Hepatocyte (in vitro differentiated cells): Measurements from ENCODE around the gene ABHD4. TPM values are rescaled to one million over a fixed set of nuclear protein-coding genes. Genes with fewer than 3 reads are reported as not detected.
"Not testable (repeated sequence)": the region's sequence is repeated elsewhere in the genome, so short reads cannot be mapped to it uniquely, and the experiment has no call there.

ENCODE experiments used
- DNase-seq: peaks from one replicate; pipeline ENCODE4 v3.0.0-alpha.2; 2016; ENCODE audit warnings: low spot score
- H2AFZ ChIP-seq: fragments of 200-600 bp; sonication (generic); 2 replicates; pipeline ENCODE4 v1.6.0; 2016; ENCODE audit warnings: antibody characterized with exemption, mild to moderate bottlenecking
- H3K27ac ChIP-seq: fragments of 200-600 bp; sonication (generic); 2 replicates; pipeline ENCODE4 v1.5.1; 2016; ENCODE audit warnings: mild to moderate bottlenecking
- H3K27me3 ChIP-seq: fragments of 200-600 bp; sonication (generic); 2 replicates; pipeline ENCODE4 v1.6.1; 2016
- H3K36me3 ChIP-seq: fragments of 200-600 bp; sonication (generic); replicated peaks from 2 replicates; pipeline ENCODE4 v1.5.1; 2016; ENCODE audit warnings: low read depth; ENCODE audit not compliant: insufficient read depth
- H3K4me1 ChIP-seq: fragments of 200-600 bp; sonication (generic); 2 replicates; pipeline ENCODE4 v1.5.1; 2016; ENCODE audit warnings: mild to moderate bottlenecking, moderate library complexity; ENCODE audit not compliant: insufficient read depth
- H3K4me2 ChIP-seq: fragments of 200-600 bp; sonication (generic); 2 replicates; pipeline ENCODE4 v1.6.0; 2016
- H3K4me3 ChIP-seq: fragments of 200-600 bp; sonication (generic); 2 replicates; pipeline ENCODE4 v1.5.1; 2016; ENCODE audit warnings: mild to moderate bottlenecking
- H3K79me2 ChIP-seq: fragments of 200-600 bp; sonication (generic); 2 replicates; pipeline ENCODE4 v1.6.0; 2017; ENCODE audit warnings: mild to moderate bottlenecking
- H3K9me2 ChIP-seq: fragments of 200-600 bp; sonication (generic); replicated peaks from 2 replicates; pipeline ENCODE4 v1.6.0; 2017; ENCODE audit warnings: mild to moderate bottlenecking; ENCODE audit not compliant: insufficient read depth
- H3K9me3 ChIP-seq: fragments of 200-600 bp; sonication (generic); 2 replicates; pipeline ENCODE4 v1.5.1; 2016; ENCODE audit warnings: low read depth, mild to moderate bottlenecking
- H4K20me1 ChIP-seq: fragments of 200-600 bp; sonication (generic); 2 replicates; pipeline ENCODE4 v1.6.0; 2016; ENCODE audit warnings: mild to moderate bottlenecking; ENCODE audit not compliant: insufficient read depth, poor library complexity, severe bottlenecking
- EZH2 ChIP-seq: fragments of 200-600 bp; sonication (generic); IDR thresholded peaks from 2 replicates; pipeline ENCODE4 v1.6.1; 2016; ENCODE audit warnings: antibody characterized with exemption, mild to moderate bottlenecking, borderline replicate concordance
- EZH2phosphoT487 ChIP-seq: fragments of 200-600 bp; sonication (generic); IDR thresholded peaks from one replicate; pipeline ENCODE4 v1.6.1; 2018; ENCODE audit warnings: antibody characterized with exemption, mild to moderate bottlenecking, low read depth, moderate library complexity; ENCODE audit not compliant: unreplicated experiment, severe bottlenecking
- WGBS: methylation state at CpG from one replicate; pipeline ENCODE4 v1.1.6; 2016; ENCODE audit warnings: low lambda C conversion rate; ENCODE audit errors: missing lambda C conversion rate; 5-methylcytosine and 5-hydroxymethylcytosine counted together
- polyA plus RNA-seq: library from polyadenylated mRNA; unstranded; fragments of >200 nt; fragmentation: Nextera tagmentation; extraction: Ambion mirVana; gene quantifications from 2 replicates; pipeline ENCODE4 v1.2.1, GENCODE V29; 2016
- total RNA-seq: library from RNA; depleted of rRNA; stranded (reverse); fragments of >200 nt; gene quantifications from 2 replicates; pipeline ENCODE4 v1.2.3, GENCODE V29; 2014
- TF ChIP-seq, protein P1 (sequence below): fragments of 200-600 bp; sonication (generic); IDR thresholded peaks from 2 replicates; pipeline ENCODE4 v1.5.1; 2016; ENCODE audit warnings: antibody characterized with exemption, mild to moderate bottlenecking; ENCODE audit not compliant: poor library complexity

The ABHD4 gene
- total and polyA plus RNA-seq, 2 experiments from 2014 or later, result 30.7 to 49.8 TPM

DNA sequence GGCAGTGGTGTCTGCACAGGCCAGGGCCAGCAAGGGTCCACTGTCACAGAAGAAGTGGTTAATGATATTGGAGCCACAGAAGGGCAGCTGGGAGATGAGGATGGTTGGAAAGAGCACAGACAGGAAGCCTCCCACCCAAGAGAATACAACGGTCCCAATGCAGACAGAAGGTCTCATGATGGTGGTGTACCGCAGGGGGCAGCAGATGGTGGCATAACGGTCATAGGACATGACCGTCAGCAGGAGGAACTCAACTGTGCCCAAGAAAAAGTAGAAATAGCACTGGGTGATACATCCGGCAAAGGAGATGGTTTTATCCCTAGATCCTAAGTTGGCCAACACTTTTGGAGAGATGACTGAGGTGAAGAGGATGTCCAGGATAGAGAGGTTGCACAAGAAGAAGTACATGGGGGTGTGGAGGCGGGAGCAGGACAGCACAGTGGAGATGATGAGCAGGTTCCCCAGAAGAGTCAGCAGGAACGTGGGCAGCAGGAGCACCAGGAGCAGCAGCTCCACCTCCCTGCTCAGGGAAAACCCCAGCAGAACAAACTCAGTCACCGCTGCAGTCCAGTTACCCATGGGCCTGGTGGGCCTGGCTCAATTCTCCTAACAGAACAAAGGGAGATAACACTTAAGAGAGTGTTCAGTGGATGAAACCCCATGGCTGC, 36.3 kb downstream of the ABHD4 start:
- Histone ChIP-seq H4K20me1 (no peaks in the 10 kb centered on the region), H3K4me3 (no peak overlapping the region), H3K79me2 (no peaks in the 10 kb centered on the region), H2AFZ (no peak overlapping the region), H3K36me3 (no peaks in the 10 kb centered on the region), H3K4me1 (no peaks in the 10 kb centered on the region), H3K27ac (no peak overlapping the region), H3K27me3 (no peaks in the 10 kb centered on the region), H3K9me2 (no peaks in the 10 kb centered on the region), H3K4me2 (no peak overlapping the region), H3K9me3 (no peaks in the 10 kb centered on the region)
- 84% methylated on average over 8 of the region's 8 CpGs for WGBS
- no peak for DNase-seq
- TF ChIP-seq, protein P1, sequence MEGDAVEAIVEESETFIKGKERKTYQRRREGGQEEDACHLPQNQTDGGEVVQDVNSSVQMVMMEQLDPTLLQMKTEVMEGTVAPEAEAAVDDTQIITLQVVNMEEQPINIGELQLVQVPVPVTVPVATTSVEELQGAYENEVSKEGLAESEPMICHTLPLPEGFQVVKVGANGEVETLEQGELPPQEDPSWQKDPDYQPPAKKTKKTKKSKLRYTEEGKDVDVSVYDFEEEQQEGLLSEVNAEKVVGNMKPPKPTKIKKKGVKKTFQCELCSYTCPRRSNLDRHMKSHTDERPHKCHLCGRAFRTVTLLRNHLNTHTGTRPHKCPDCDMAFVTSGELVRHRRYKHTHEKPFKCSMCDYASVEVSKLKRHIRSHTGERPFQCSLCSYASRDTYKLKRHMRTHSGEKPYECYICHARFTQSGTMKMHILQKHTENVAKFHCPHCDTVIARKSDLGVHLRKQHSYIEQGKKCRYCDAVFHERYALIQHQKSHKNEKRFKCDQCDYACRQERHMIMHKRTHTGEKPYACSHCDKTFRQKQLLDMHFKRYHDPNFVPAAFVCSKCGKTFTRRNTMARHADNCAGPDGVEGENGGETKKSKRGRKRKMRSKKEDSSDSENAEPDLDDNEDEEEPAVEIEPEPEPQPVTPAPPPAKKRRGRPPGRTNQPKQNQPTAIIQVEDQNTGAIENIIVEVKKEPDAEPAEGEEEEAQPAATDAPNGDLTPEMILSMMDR, result no peak
- no peak for TF ChIP-seq EZH2phosphoT487
- no peak for TF ChIP-seq EZH2

DNA sequence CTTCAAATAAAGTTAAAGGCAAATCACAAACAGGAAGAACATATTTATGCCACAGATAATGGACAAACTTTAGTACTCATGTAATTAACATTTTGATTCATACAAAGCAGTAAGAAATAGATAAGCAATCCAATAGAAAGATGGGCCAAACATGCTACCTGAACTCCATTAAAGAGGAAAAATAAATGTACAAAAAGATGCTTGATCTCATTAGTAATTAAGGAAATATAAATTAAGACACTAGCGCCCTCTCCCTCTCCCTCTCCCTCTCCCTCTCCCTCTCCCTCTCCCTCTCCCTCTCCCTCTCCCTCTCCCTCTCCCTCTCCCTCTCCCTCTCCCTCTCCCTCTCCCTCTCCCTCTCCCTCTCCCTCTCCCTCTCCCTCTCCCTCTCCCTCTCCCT, 37.9 kb downstream of the ABHD4 start:
- not testable (repeated sequence) for H2AFZ ChIP-seq, H3K9me2 ChIP-seq, H3K27me3 ChIP-seq, H3K4me2 ChIP-seq, H3K4me1 ChIP-seq, H3K27ac ChIP-seq, H3K36me3 ChIP-seq, DNase-seq, H3K79me2 ChIP-seq, H4K20me1 ChIP-seq, H3K9me3 ChIP-seq, H3K4me3 ChIP-seq
- WGBS, result no CpG with 5 or more reads among the region's 1 CpG

GRCh38 chr14:22640192-22640591, 42.1 kb downstream of the ABHD4 start:
- Histone ChIP-seq H2AFZ (no peak overlapping the region), H3K4me3 (no peak overlapping the region), H3K36me3 (no peaks in the 10 kb centered on the region), H3K4me1 (peaks cover 7% of the 10 kb centered on the region), H4K20me1 (no peaks in the 10 kb centered on the region), H3K4me2 (no peak overlapping the region), H3K9me2 (no peaks in the 10 kb centered on the region), H3K27me3 (no peaks in the 10 kb centered on the region), H3K9me3 (no peaks in the 10 kb centered on the region), H3K79me2 (no peaks in the 10 kb centered on the region), H3K27ac (no peak overlapping the region)
- TF ChIP-seq EZH2 (no peak), EZH2phosphoT487 (no peak)
- TF ChIP-seq, protein P1, result no peak
- DNase-seq, result no peak

GRCh38 chr14:22641846-22642245, 43.7 kb downstream of the ABHD4 start:
- no peak for TF ChIP-seq EZH2
- Histone ChIP-seq H3K36me3 (no peaks in the 10 kb centered on the region), H3K4me3 (no peak overlapping the region), H3K27ac (peak overlapping the region; percentile 59), H3K4me2 (no peak overlapping the region), H3K9me3 (no peaks in the 10 kb centered on the region), H3K27me3 (no peaks in the 10 kb centered on the region), H3K9me2 (no peaks in the 10 kb centered on the region), H2AFZ (no peak overlapping the region), H3K79me2 (no peaks in the 10 kb centered on the region), H4K20me1 (no peaks in the 10 kb centered on the region), H3K4me1 (peaks cover 7% of the 10 kb centered on the region)
- DNase-seq, result peak; percentile 46
- 41% methylated on average over 3 of the region's 3 CpGs for WGBS
